Renal cortex interstitium (tissue), 11 donors: ENCODE results near the gene CTAG2. TPM values are rescaled to one million over a fixed set of nuclear protein-coding genes. Genes with fewer than 3 reads are reported as not detected.

Experiments used
- DNase-seq, 11 donors: peaks; one replicate each; pipeline ENCODE4 v3.0.0-alpha.2; 2013; ENCODE audit warnings: low read depth in 9 of 11, low spot score in 4 of 11; ENCODE audit errors: extremely low read depth in 1 of 11
- polyA plus RNA-seq, 3 donors: library from polyadenylated mRNA; unstranded; fragments of 120-200 nt; gene quantifications; one replicate each; pipeline ENCODE4 v1.2.1, GENCODE V29; 2013; ENCODE audit not compliant: insufficient read length in 3 of 3

The CTAG2 gene
- polyA plus RNA-seq, 3 donors = not detected

DNA sequence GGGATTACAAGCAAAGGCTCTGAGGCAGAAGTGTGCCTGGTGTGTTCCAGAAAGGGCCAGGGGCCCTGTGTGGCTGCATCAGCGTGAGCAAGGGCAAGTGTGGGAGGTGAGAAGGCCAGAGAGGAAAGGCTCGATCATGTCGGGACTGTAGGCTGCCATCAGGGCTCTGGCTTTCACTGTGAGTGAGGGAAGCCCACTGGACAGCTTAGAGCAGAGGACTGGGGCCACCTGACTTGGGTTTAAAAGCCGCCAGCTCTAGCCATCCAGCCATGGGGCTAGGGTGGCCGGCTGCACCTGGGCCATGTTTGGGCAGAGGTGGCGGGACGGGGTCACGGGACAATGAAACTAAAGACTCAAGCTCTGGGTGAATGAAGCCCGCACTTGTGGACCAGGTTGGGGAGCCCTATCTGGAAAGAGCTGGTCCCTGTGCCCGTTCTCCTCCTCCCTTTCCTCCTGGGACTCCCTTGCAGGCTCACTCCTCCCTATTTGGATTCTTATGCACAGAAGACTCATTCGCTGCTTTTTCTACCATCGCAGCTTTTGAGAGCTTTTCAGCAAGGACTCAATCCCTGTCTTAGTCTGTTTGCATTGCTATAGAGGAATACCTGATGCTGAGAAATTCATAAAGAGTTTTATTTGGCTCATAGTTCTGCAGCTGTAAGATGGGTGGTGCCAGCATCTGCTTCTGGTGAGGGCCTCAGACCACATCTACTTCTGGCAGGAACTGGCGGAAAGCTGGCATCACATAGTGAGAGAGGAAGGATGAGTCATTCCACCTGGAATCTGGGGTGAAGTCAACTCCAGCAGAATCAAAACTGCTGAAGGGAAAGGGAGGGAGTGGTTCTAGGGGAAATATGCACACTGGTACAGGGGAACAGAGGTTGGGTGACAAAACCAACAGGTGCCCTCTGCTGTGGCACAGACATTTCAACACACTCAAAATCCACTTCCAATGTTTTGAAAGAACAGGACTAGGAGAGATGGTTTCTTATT, 49.6 kb downstream of the CTAG2 start:
- DNase-seq = no peak

DNA sequence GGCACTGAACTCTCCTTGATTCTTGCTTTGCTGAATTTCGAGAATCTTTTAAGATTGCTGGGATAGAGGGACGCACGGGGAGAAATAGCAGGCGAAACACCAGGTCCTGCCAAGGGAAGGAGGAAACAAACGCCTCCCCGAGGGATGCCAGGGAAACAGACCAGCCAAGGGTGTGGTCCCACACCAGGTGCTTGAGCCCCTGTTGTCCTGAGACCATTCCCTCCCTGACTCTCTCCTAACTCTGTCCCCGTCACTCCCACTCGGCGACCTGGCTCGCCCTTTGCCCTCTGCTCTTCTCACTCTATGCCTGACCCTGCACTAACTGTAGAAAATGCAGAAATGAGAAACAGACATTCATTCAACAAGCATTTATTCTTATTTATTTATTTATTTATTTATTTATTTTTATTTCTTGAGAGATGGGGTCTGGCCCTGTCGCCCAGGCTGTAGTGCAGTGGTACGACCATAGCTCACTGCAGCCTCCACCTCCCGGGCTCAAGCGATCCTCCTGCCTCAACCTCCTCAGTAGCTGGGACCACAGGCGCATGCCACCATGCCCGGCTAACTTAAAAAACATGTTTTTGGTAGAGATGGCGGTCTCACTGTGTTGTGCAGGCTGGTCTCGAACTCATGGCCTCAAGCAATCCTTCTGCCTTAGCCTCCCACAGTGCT, 50.5 kb downstream of the CTAG2 start:
- no peak for DNase-seq

DNA sequence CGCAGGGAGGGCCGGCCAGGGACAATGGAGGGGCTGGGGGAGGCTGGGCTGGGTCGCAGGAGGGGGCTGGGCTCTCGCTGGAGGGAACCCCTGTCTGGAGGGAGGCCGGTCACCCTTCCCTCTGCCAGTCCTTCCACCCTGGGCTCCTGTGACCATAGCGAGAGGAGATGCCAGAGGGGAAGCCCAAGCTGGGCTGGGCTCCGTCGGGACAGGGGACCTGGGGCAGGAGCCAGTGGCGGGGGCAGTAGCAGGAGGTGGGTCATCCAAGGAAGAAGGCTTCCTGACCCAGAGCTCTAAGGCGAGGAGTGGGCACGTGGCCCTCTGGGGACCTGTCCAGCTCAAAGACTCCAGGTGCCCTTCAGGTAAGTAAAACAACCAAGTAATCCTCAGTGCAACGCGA, 51.2 kb downstream of the CTAG2 start:
- no peak for DNase-seq

Other genes with a start within 250 kb of the CTAG2 start
- gene DNASE1L1, start 244.3 kb downstream of the CTAG2 start, polyA plus RNA-seq = 10 to 100 TPM; 11.5 to 13.9 (median 12.0) TPM
- 10 to 100 TPM; 32.4 to 51.9 (median 33.2) TPM for gene TAFAZZIN, start 242.0 kb downstream of the CTAG2 start, polyA plus RNA-seq
- gene ATP6AP1, start 224.9 kb downstream of the CTAG2 start, polyA plus RNA-seq = 100 to 1,000 TPM; 133 to 160 (median 154) TPM
- gene GDI1, start 216.4 kb downstream of the CTAG2 start, polyA plus RNA-seq = 100 to 1,000 TPM; 112 to 147 (median 141) TPM
- gene FAM50A, start 209.4 kb downstream of the CTAG2 start, polyA plus RNA-seq = 10 to 100 TPM; 47.3 to 60.2 (median 54.6) TPM
- gene PLXNA3, start 195.3 kb downstream of the CTAG2 start, polyA plus RNA-seq = 10 to 100 TPM; 52.8 to 72.0 (median 57.0) TPM
- gene LAGE3, start 174.3 kb downstream of the CTAG2 start, polyA plus RNA-seq = 10 to 100 TPM in 2 of 3 donors, 1 to 10 TPM in 1; 9.2 to 14.9 (median 11.8) TPM
- gene UBL4A, start 167.0 kb downstream of the CTAG2 start, polyA plus RNA-seq = 10 to 100 TPM; 23.9 to 32.2 (median 25.9) TPM
- gene SLC10A3, start 162.9 kb downstream of the CTAG2 start, polyA plus RNA-seq = 10 to 100 TPM; 14.8 to 23.1 (median 21.4) TPM
- gene FAM3A, start 137.3 kb downstream of the CTAG2 start, polyA plus RNA-seq = 10 to 100 TPM; 22.9 to 42.8 (median 36.7) TPM
- gene G6PD, start 106.7 kb downstream of the CTAG2 start, polyA plus RNA-seq = 10 to 100 TPM; 39.2 to 46.8 (median 40.5) TPM
- 10 to 100 TPM; 13.7 to 20.2 (median 19.5) TPM for gene IKBKG, start 106.0 kb downstream of the CTAG2 start, polyA plus RNA-seq
- not detected for gene CTAG1A, start 68.4 kb downstream of the CTAG2 start, polyA plus RNA-seq
- gene CTAG1B, start 34.3 kb downstream of the CTAG2 start, polyA plus RNA-seq = not detected
- 1 to 10 TPM; 2.2 to 2.5 (median 2.3) TPM for gene GAB3, start 97.5 kb upstream of the CTAG2 start, polyA plus RNA-seq
- gene DKC1, start 109.3 kb upstream of the CTAG2 start, polyA plus RNA-seq = 10 to 100 TPM; 59.0 to 69.4 (median 61.6) TPM
- 10 to 100 TPM; 31.0 to 42.1 (median 39.5) TPM for gene MPP1, start 151.9 kb upstream of the CTAG2 start, polyA plus RNA-seq
- gene SMIM9, start 181.1 kb upstream of the CTAG2 start, polyA plus RNA-seq = not detected
- 10 to 100 TPM in 2 of 3 donors, 1 to 10 TPM in 1; 8.5 to 23.9 (median 20.5) TPM for gene F8A1, start 232.8 kb upstream of the CTAG2 start, polyA plus RNA-seq